Osteocyte (in vitro differentiated cells): ENCODE measurements around the gene GARS1. TPM values are rescaled to one million over a fixed set of nuclear protein-coding genes. Genes with fewer than 3 reads are reported as not detected.
"Not testable (repeated sequence)": the region's sequence is repeated elsewhere in the genome, so short reads cannot be mapped to it uniquely, and the experiment has no call there.

Source experiments
- DNase-seq: peaks from one replicate; pipeline ENCODE4 v3.0.0; 2021; ENCODE audit warnings: mixed read lengths; ENCODE audit not compliant: unreplicated experiment; ENCODE audit errors: extremely low spot score
- H3K27ac Mint-ChIP-seq: one replicate; pipeline ENCODE4 v1.8.0; 2021; ENCODE audit warnings: mild to moderate bottlenecking, mixed read lengths; ENCODE audit not compliant: unreplicated experiment
- H3K27me3 Mint-ChIP-seq: one replicate; pipeline ENCODE4 v1.8.0; 2021; ENCODE audit warnings: mixed read lengths; ENCODE audit not compliant: unreplicated experiment
- H3K36me3 Mint-ChIP-seq: one replicate; pipeline ENCODE4 v1.8.0; 2021; ENCODE audit warnings: mixed read lengths; ENCODE audit not compliant: unreplicated experiment
- H3K4me1 Mint-ChIP-seq: one replicate; pipeline ENCODE4 v1.8.0; 2021; ENCODE audit warnings: mixed read lengths; ENCODE audit not compliant: unreplicated experiment
- H3K4me3 Mint-ChIP-seq: one replicate; pipeline ENCODE4 v1.8.0; 2021; ENCODE audit warnings: mild to moderate bottlenecking, moderate library complexity, mixed read lengths; ENCODE audit not compliant: unreplicated experiment
- H3K9me3 Mint-ChIP-seq: one replicate; pipeline ENCODE4 v1.8.0; 2021; ENCODE audit warnings: mixed read lengths; ENCODE audit not compliant: unreplicated experiment
- CTCF ChIP-seq: fragments of 200-600 bp; sonication (generic); IDR thresholded peaks from 2 replicates; pipeline ENCODE4 v1.5.0; 2021; ENCODE audit warnings: antibody characterized with exemption, mild to moderate bottlenecking, moderate library complexity
- total RNA-seq: library from RNA; stranded (reverse); gene quantifications from 2 replicates; pipeline ENCODE4 v1.2.1, GENCODE V29; 2021

Gene GARS1
- total RNA-seq, 1 donor from 2014 or later: 320 TPM

- H3K4me3 Mint-ChIP-seq: no peak overlapping the region
- H3K36me3 Mint-ChIP-seq: peaks cover 11% of the 10 kb centered on the region
- DNase-seq: no peak
- H3K4me1 Mint-ChIP-seq: peaks cover 20% of the 10 kb centered on the region
- H3K27ac Mint-ChIP-seq: peak overlapping the region; percentile 54
- H3K9me3 Mint-ChIP-seq: no peaks in the 10 kb centered on the region
- no peak for TF ChIP-seq CTCF
- H3K27me3 Mint-ChIP-seq: no peaks in the 10 kb centered on the region
Observed at GRCh38 chr7:30562909-30563308, 31.8 kb upstream of the GARS1 start.

GRCh38 chr7:30563326-30563942, 31.2 kb upstream of the GARS1 start:
- DNase-seq: no peak
- Mint-ChIP-seq H3K4me3 (no peak overlapping the region), H3K9me3 (no peaks in the 10 kb centered on the region), H3K4me1 (peaks cover 20% of the 10 kb centered on the region), H3K27me3 (no peaks in the 10 kb centered on the region), H3K27ac (peak overlapping the region; percentile 54), H3K36me3 (peaks cover 11% of the 10 kb centered on the region)
- TF ChIP-seq CTCF: no peak

GRCh38 chr7:30564243-30564892, 30.3 kb upstream of the GARS1 start:
- no peaks in the 10 kb centered on the region for H3K27me3 Mint-ChIP-seq
- peaks cover 20% of the 10 kb centered on the region for H3K4me1 Mint-ChIP-seq
- H3K9me3 Mint-ChIP-seq: no peaks in the 10 kb centered on the region
- H3K27ac Mint-ChIP-seq: peak overlapping the region; percentile 19
- peak; percentile 93 for DNase-seq
- peak; percentile 87 for TF ChIP-seq CTCF
- H3K4me3 Mint-ChIP-seq: no peak overlapping the region
- H3K36me3 Mint-ChIP-seq: peaks cover 11% of the 10 kb centered on the region

- Mint-ChIP-seq H3K27me3 (no peaks in the 10 kb centered on the region), H3K4me1 (peaks cover 17% of the 10 kb centered on the region), H3K27ac (no peak overlapping the region), H3K36me3 (peaks cover 17% of the 10 kb centered on the region), H3K4me3 (no peak overlapping the region), H3K9me3 (no peaks in the 10 kb centered on the region)
- no peak for TF ChIP-seq CTCF
- DNase-seq: no peak
Observed at GRCh38 chr7:30566596-30566995, 28.1 kb upstream of the GARS1 start.

GRCh38 chr7:30567081-30567480, 27.6 kb upstream of the GARS1 start:
- peaks cover 17% of the 10 kb centered on the region for H3K36me3 Mint-ChIP-seq
- no peaks in the 10 kb centered on the region for H3K9me3 Mint-ChIP-seq
- peaks cover 17% of the 10 kb centered on the region for H3K4me1 Mint-ChIP-seq
- no peak for TF ChIP-seq CTCF
- H3K4me3 Mint-ChIP-seq: no peak overlapping the region
- no peaks in the 10 kb centered on the region for H3K27me3 Mint-ChIP-seq
- H3K27ac Mint-ChIP-seq: no peak overlapping the region
- no peak for DNase-seq

- not testable (repeated sequence) for H3K4me3 Mint-ChIP-seq, DNase-seq, H3K27me3 Mint-ChIP-seq, H3K27ac Mint-ChIP-seq, H3K9me3 Mint-ChIP-seq, H3K4me1 Mint-ChIP-seq
- peaks cover 26% of the 10 kb centered on the region for H3K36me3 Mint-ChIP-seq
Observed at GRCh38 chr7:30570238-30570637, 24.4 kb upstream of the GARS1 start.
